GM12873 (cell line): ENCODE results near the gene CORO2A.

ENCODE experiments used
- TF ChIP-seq, protein P1 (sequence below): IDR thresholded peaks from 2 replicates; pipeline ENCODE4 v1.5.1; 2012; ENCODE audit warnings: low read depth, mild to moderate bottlenecking, moderate library complexity, low read length, control low read depth; ENCODE audit not compliant: insufficient read depth; ENCODE audit errors: missing control alignments

CORO2A gene

DNA sequence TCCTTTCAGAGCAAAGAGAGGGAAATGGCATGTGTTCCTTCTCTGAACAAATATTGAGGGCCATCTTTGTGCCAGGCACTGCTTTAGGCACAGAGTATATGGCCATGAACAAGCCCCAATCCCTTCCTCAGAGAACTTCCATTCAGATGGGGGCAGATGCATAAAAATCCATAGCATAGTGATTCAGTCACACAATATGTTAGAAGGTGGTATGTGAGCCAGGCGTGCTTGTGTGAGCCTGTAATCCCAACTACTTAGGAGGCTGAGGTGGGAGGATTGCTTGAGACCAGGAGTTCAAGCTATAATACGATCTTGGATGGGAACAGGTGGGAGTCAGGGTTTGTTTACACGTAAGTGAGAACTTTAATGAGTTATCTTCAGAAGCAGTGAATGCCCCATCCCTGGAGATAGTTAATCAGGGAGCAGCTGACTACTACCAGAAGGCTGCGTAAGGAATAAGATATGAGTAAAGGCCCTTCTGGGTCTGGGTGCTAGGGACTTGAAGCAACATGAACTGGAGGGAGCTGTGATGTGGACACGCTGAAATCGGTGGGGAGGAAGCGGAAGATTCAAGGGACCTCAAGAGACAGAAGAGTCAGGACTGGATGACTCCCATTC is 108.8 kb downstream of the CORO2A start:
- TF ChIP-seq, protein P1, sequence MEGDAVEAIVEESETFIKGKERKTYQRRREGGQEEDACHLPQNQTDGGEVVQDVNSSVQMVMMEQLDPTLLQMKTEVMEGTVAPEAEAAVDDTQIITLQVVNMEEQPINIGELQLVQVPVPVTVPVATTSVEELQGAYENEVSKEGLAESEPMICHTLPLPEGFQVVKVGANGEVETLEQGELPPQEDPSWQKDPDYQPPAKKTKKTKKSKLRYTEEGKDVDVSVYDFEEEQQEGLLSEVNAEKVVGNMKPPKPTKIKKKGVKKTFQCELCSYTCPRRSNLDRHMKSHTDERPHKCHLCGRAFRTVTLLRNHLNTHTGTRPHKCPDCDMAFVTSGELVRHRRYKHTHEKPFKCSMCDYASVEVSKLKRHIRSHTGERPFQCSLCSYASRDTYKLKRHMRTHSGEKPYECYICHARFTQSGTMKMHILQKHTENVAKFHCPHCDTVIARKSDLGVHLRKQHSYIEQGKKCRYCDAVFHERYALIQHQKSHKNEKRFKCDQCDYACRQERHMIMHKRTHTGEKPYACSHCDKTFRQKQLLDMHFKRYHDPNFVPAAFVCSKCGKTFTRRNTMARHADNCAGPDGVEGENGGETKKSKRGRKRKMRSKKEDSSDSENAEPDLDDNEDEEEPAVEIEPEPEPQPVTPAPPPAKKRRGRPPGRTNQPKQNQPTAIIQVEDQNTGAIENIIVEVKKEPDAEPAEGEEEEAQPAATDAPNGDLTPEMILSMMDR = no peak

DNA sequence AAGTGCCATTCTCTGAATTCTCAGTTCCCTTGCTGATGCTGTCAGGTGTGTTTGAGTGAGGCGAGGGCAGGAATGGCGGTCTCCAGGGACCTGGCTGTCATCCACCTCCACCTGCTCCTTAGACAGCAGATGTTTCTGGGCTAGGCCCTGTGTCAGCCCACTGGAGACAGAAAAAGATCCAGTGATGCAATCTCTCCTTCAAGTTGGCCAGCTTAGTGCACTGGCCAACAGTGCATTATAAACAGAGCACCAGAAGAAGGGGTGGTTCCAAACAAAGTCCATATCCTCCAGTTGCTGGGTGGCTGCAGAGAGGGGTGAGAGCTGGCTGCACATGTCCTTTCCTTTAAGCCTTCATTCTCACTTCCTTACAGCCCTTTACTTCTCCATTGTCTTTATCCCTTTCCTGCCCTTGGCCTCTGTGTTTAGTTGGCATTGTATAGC is 109.4 kb downstream of the CORO2A start:
- TF ChIP-seq, protein P1 = no peak

DNA sequence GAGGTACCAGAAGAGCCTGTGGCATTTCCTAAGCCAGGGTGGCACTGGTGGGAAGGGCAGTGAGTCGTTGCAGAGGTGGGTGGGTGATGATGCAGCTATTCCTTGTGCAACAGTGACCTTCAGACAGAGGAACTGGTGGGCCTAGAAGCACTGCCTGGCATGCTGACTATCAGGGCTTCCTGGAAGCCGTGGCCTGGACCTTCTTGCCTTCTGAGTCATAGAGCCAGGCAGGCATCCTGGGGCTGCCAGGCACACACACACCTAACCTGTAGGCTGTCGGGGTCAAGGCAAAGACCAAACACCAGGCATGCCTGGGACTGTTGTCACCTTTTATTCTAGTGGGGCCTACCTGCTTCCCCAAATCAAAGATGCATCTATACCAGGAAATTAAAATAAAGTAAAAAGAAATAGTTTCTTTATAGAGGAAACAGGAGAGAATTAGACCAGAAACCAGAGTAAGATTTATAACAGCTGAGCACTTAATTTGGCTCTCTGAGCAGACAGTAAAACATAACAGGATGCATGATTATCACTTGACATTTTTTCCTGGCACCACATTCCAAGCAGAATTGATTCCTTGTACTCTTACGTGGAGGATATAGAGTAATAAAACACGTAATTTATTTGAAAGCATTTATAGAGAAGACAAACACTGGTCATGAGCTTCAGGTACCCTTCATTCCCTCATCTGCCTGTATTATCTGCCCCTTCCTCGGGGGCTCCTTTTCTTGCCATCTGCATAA is 110.8 kb downstream of the CORO2A start:
- TF ChIP-seq, protein P1 = no peak

DNA sequence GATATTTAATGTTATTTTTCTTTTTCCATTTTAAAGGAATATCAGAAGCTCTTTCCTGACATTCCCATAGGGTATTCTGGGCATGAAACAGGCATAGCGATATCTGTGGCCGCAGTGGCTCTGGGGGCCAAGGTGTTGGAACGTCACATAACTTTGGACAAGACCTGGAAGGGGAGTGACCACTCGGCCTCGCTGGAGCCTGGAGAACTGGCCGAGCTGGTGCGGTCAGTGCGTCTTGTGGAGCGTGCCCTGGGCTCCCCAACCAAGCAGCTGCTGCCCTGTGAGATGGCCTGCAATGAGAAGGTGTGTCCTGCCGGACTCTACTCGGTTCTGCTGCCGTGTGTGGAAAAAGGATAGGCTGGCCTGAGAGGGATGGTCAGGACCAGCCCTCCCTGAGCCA is 111.7 kb downstream of the CORO2A start:
- TF ChIP-seq, protein P1 = no peak

DNA sequence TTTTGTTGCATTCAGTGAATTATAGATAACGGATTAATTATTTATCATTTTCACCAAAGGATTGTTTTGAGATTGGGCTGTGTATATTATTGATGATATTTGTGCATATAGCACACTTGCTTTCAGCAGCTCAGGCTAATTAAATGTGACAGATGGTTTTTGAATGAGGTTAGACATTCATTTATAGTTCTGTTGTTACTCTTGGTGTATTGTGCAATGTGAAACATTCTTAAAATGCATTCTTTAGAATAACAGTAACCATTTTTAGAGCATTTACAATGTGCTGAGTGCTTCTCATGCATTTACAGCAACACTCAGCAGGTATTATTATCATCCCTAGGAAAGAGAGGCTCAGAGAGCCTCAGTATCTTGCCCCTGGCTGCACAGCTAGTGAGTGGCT is 112.1 kb downstream of the CORO2A start:
- TF ChIP-seq, protein P1 = no peak

DNA sequence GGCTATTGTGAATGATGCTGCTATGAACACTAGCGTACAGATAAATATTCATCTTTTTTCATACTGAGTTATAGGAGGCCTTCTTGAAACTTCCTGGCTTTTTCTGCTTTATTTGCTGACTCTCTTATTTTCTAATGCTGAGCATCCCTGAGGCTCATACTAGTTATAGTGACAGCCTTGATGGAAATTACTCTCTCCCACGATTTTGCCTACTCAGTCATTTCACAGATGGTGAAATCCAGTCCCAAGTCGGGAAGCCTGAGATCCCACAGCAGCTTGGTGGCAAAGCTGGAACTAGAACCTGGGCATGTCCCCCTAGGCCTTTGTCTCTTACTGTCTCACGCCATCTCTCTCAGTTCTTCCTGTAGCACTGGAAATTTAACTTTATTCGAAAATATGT is 113.5 kb downstream of the CORO2A start:
- TF ChIP-seq, protein P1 = no peak

DNA sequence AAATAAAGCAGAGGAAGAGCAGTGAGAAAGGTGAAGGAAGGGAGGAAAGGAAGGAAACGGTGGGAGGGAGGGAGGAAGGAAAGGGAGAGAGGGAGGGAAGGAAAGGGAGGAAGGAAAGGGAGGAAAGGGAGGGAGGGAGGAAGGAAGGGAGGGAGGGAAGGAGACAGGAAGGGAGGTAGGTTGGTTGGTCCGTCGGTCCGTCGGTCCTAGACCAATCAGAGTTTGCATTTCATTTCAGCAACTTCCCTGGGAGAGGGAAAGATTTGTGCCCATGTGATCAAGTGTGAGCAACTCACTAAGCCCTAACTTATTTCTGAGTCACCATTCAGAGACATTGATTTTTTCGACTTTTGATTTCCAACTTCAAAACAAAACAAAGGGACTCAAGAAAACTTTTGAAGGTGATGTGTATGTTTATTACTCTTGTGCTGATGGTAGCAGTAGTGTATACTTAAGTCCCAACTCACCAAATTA is 117.1 kb downstream of the CORO2A start:
- TF ChIP-seq, protein P1 = no peak
